DOHH2 (cell line): ENCODE results near the gene ASH1L.

ENCODE experiments used
- CTCF ChIP-seq: fragments of 200-600 bp; sonication (generic); IDR thresholded peaks from one replicate; pipeline ENCODE4 v1.5.1; 2014; ENCODE audit warnings: antibody characterized with exemption, mild to moderate bottlenecking, low read depth, low read length; ENCODE audit not compliant: poor library complexity, severe bottlenecking
- EZH2phosphoT487 ChIP-seq: fragments of 200-600 bp; sonication (generic); IDR thresholded peaks from 2 replicates; pipeline ENCODE4 v1.6.1; 2017; ENCODE audit warnings: borderline replicate concordance, mild to moderate bottlenecking, antibody characterized with exemption, low read length, moderate library complexity, mixed read lengths

GRCh38 chr1:155318082-155318481, 244.5 kb downstream of the ASH1L start:
- TF ChIP-seq EZH2phosphoT487 (no peak), CTCF (no peak)
